Activated CD8-positive, alpha-beta memory T cell treated with anti-CD3 and anti-CD28 coated beads, Interleukin-2, amount 50 U/mL, for 1 hour (primary cell): Measurements from ENCODE around the gene EPHB2.

Experiments used
- DNase-seq: peaks from one replicate; pipeline ENCODE4 v3.0.0-alpha.2; 2020; ENCODE audit errors: extremely low read depth

The EPHB2 gene

GRCh38 chr1:22751124-22751531 is 40.5 kb downstream of the EPHB2 start:
- no peak for DNase-seq

- DNase-seq = no peak
Observed at GRCh38 chr1:22752339-22752738, 41.7 kb downstream of the EPHB2 start.

- DNase-seq = no peak
Observed at GRCh38 chr1:22753481-22753971, 42.9 kb downstream of the EPHB2 start.

- DNase-seq = no peak
Observed at GRCh38 chr1:22754106-22754768, 43.6 kb downstream of the EPHB2 start.

GRCh38 chr1:22754824-22755223 is 44.2 kb downstream of the EPHB2 start:
- no peak for DNase-seq

GRCh38 chr1:22755641-22756040 is 45.0 kb downstream of the EPHB2 start:
- DNase-seq = no peak

GRCh38 chr1:22756125-22756735 is 45.6 kb downstream of the EPHB2 start:
- DNase-seq = no peak

- DNase-seq = no peak
Observed at GRCh38 chr1:22760455-22760854, 49.8 kb downstream of the EPHB2 start.

GRCh38 chr1:22761101-22761500 is 50.5 kb downstream of the EPHB2 start:
- no peak for DNase-seq

- no peak for DNase-seq
Observed at GRCh38 chr1:22761821-22762220, 51.2 kb downstream of the EPHB2 start.

GRCh38 chr1:22763487-22764200 is 53.0 kb downstream of the EPHB2 start:
- DNase-seq = no peak

- DNase-seq = no peak
Observed at GRCh38 chr1:22767852-22768251, 57.2 kb downstream of the EPHB2 start.

GRCh38 chr1:22769932-22770331 is 59.3 kb downstream of the EPHB2 start:
- DNase-seq = no peak

- no peak for DNase-seq
Observed at GRCh38 chr1:22772014-22772413, 61.4 kb downstream of the EPHB2 start.

GRCh38 chr1:22773981-22774832 is 63.6 kb downstream of the EPHB2 start:
- no peak for DNase-seq

GRCh38 chr1:22774833-22775182 is 64.2 kb downstream of the EPHB2 start:
- no peak for DNase-seq

GRCh38 chr1:22775478-22775877 is 64.8 kb downstream of the EPHB2 start:
- DNase-seq = no peak

- DNase-seq = no peak
Observed at GRCh38 chr1:22776035-22776613, 65.5 kb downstream of the EPHB2 start.

GRCh38 chr1:22777388-22778057 is 66.9 kb downstream of the EPHB2 start:
- DNase-seq = no peak

GRCh38 chr1:22778408-22778807 is 67.8 kb downstream of the EPHB2 start:
- no peak for DNase-seq

- DNase-seq = no peak
Observed at GRCh38 chr1:22778862-22779520, 68.4 kb downstream of the EPHB2 start.
